GM18519 (cell line): ENCODE measurements around the gene HOGA1.

ENCODE experiments used
- ATAC-seq: cut with Tn5 transposase; IDR thresholded peaks from one replicate; pipeline ENCODE4 v1.9.1; 2021; ENCODE audit warnings: mild to moderate bottlenecking, moderate library complexity; ENCODE audit not compliant: unreplicated experiment, low FRiP score

Gene HOGA1

DNA sequence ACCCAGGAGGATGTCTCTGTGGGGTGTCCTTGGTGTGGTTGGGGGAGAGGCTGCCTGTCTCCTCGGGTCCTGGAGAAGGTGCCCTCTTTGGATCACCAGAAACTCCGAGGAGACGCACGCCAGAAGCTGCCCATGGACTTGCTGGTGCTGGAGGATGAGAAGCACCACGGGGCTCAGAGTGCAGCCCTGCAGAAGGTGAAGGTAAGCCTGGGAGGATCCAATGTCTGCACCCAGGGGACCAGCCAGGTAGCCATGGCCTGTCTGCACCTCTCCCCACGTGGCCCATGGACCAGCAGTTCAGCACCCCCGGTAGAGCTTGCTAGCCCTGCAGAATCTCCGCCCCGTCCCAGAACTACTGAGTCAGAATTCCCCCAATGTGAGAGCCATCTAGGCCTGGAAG is 6.5 kb upstream of the HOGA1 start:
- ATAC-seq: no peak

DNA sequence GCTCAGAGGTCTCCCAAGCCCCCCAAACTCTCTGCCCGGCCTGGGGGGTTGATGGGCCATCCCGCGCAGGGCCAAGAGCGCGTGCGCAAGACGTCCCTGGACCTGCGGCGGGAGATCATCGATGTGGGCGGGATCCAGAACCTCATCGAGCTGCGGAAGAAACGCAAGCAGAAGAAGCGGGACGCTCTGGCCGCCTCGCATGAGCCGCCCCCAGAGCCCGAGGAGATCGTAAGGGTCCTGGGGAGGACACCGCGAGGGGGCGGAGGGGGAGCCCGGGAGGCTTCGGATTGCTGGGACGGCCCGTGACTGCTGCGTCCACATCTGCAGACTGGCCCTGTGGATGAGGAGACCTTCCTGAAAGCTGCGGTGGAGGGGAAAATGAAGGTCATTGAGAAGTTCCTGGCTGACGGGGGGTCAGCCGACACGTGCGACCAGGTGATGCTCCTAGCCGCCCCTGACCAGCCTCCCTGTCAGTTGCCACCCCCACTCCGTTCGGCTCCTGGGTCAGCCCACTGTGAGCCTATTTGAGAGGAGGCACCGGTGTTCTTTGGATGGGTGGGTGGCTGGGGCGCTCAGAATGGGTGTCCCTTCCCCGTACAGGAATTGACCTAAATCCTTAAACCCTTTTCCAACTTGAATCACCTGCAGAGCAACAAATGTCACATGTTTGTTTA is 5.9 kb upstream of the HOGA1 start:
- ATAC-seq: no peak

- ATAC-seq: no peak
These were observed 3.5 kb upstream of the HOGA1 start for GRCh38 chr10:97580421-97581367.

GRCh38 chr10:97582169-97582568 is 2.0 kb upstream of the HOGA1 start:
- ATAC-seq: no peak

- no peak for ATAC-seq
These were observed 713 bp upstream of the HOGA1 start for GRCh38 chr10:97583476-97583875.

DNA sequence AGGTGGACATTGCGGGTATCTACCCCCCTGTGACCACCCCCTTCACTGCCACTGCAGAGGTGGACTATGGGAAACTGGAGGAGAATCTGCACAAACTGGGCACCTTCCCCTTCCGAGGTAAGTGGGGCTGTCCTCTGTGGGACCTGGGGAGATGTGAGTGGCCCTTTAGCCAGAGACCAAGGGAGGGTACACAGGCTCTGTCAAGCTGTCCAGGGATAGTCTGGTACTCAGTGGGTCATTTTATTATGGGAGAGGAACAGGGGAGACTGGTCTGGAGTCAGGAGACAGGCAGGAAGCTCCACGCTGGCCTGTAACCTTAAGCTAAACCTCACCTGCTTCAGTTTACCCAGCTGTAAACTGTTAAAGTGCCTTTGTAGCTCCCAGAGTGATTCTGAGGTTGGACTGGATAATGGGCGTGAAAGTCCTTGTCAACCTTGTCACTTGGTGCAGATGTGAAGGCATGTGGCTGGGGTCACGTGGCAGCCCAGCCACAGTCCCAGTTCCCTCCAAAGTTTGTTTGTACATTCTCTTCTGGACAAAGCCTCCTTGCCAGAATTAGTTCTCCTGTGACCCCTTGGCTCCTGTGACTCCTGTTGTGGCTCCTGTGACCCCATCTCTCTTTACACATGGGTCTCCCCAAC is 729 bp downstream of the HOGA1 start:
- no peak for ATAC-seq

DNA sequence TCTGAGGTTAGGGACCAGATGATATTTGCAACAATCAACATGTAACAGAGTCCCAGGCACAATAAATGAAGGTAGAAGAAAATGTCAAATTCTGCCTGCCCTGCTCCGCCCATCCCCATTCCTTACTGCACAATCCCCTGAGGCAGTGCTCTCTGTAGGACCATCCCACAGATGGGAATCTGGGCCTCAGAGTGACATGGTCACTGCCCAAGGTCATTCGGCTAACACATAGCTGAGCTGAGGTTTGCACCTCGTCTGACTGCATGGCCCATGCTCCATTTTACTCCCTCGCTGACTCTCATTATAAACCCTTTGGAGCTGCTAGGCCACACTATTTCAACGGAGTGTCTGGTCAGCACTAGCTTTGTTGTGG is 1.2 kb downstream of the HOGA1 start:
- no peak for ATAC-seq

GRCh38 chr10:97587183-97587582 is 3.0 kb downstream of the HOGA1 start:
- ATAC-seq: no peak

DNA sequence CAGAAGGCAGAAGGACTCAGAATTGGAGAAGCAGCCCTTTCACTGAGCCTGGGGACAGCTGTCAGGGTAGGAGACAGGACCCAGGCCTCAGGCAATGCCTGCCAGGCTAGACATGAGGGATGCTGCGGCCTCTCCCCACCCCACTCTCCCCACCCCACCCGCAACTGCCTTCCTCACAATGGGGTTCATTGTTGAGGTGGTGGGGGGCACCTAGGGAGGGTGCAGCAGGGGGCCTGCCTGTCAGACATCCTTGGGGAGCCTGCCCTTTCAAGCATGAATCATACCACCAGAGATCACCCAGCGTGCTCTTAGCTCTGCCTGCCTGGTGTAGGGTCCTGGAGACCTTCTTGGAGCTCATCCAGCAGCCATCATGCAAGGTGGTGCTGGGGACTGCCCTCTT is 5.3 kb downstream of the HOGA1 start, which contains the start of gene C10orf62:
Gene C10orf62, plus strand, starts transcription at position 243 of the 400 bp plus-strand sequence. CDS start 177 bp downstream, outside the sequence.
- no peak for ATAC-seq

DNA sequence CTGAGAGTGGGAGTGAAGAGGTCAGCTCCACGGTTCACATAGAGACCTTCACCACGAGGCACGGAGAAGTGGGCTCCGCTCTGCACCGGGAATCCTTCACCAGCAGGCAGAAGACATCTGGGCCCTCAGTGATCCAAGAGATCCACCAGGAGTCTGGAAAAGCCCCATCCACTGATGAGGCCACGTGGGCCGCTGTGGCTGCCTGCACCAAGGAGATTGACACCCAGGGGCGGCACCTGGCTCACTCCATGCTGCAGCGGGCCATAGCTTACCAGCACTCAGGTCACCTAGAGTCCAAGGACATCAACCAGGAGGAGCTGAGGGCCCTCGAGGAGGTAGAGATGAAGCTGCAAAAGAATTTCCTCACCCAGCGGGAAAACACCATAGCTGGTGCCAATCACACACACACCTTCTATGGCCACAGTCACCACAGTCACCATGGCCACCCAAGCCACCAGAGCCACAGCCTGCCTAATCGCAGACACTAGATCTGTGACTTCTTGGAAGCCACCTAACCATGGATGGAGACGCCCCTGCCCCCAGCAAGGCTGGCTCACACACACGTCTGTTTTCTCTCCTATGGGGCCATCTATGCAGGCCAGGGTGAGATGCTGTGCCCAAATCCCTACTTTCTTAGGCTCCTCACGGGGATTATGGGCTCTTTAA is 6.0 kb downstream of the HOGA1 start:
- ATAC-seq: no peak

GRCh38 chr10:97590748-97591495 is 6.7 kb downstream of the HOGA1 start:
- no peak for ATAC-seq

GRCh38 chr10:97593421-97593820 is 9.2 kb downstream of the HOGA1 start:
- ATAC-seq: no peak

DNA sequence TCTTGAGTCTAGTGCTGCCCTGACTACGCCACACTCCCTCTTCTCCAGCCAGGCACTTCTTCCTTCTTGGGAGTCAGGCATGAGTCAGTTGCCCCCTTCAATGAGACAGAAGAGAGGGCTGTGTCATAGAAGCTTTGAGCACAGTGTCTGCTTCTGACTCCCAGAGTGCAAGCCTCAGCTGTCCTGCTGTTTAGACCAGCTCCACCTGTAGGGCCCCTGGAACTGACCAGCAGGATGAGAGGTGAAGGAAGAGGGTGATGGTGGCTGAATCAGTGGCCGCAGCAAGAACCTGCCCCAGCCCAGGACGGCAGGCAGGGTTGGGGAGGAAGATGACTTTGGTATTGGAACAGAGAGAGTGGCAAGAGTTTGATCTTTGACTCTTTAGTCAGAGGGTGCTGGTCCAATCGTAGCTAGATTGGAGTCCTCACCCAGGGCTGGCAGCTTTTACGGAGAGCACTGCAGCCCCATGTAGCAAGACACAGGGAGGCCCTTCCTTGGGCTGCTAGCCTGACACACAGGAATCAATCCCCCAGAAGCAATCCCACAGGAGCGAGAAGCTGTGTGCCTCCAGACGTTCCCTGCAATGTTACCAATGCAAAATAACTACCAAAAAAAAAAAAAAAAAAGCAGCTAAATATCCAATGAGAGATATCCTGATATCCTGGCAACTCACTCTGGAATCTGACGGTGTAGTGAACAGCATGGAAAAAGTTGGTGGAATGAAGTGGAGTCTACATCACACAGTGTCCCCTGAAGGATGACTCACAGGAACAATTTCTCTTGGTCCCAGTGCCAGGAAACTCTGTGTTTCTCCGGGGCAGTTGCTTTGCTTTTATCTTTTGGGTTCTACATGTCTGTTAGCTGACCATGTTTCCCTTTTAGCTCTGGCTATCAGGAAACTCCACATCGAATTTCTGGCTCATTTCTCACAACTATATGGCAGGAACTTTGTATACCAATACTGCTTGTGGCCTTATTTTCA is 12.2 kb downstream of the HOGA1 start:
- ATAC-seq: no peak

DNA sequence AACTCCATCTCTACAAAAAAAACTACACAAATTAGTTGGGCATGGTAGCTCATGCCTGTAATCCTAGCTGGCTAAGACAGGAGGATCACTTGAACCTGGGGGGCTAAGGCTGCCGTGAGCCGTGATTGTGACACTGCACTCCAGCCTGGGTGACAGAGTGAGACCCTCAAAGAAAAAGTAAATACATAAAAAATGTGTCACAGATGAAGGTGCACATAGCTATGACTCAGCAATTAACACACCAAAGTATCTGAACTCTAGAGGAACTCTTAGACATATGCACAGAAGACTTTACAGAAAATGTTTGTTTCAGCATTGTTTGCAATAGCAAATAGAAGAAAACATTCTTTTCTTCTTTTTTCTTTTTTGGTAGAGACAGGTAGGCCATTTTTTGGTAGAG is 13.6 kb downstream of the HOGA1 start:
- ATAC-seq: no peak

DNA sequence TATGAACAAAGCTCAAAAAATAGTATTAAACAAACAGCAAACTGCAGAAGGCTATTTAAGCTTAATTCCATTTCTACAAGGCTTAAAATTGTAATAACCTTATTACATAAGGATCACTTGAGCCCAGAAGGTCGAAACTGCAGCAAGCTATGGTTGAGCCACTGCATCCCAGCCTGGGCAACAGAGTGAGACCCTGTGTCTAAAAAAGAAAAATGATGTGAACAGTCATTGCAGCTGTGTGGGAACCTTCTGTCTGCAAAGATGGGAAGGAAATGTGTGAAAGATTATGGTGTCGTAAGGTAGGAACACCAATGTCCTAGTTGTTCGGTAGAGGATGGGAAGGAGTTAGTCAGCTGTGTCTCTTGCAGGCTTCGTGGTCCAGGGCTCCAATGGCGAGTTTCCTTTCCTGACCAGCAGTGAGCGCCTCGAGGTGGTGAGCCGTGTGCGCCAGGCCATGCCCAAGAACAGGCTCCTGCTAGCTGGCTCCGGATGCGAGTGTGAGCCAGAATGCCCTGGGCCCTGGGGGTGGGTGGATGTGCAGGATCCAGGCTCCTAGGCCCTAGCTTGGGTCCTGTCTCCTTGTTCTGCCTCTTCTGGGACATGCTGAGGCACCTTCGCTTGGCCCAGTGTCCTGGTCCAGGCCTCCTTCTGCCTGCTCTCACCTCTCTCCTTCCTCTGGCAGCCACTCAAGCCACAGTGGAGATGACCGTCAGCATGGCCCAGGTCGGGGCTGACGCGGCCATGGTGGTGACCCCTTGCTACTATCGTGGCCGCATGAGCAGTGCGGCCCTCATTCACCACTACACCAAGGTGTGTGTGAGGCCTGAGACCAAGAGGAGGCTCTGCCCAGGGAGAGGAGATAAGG is 14.4 kb downstream of the HOGA1 start:
- ATAC-seq: no peak

DNA sequence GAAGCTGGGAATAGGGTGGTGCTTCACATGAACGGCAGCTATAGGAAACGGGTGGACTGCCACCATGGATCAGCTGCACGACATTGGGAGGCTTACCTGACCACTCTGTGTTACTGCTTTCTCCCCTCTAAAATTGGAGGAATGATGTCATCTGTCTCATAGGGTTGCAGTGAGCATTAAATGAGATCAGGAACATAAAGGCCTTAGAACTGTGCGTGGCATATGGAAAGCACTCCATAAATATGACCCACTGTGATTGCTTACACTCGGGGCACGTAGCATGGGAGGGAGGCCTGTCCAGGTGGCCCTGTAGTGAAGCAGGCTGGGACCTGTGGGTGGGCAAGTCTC is 15.1 kb downstream of the HOGA1 start:
- ATAC-seq: no peak

GRCh38 chr10:97600616-97601015 is 16.4 kb downstream of the HOGA1 start:
- no peak for ATAC-seq
